ENCODE data around the gene MEP1A.
"Not testable (repeated sequence)": the region's sequence is repeated elsewhere in the genome, so short reads cannot be mapped to it uniquely, and the experiment has no call there.

Gene MEP1A

DNA sequence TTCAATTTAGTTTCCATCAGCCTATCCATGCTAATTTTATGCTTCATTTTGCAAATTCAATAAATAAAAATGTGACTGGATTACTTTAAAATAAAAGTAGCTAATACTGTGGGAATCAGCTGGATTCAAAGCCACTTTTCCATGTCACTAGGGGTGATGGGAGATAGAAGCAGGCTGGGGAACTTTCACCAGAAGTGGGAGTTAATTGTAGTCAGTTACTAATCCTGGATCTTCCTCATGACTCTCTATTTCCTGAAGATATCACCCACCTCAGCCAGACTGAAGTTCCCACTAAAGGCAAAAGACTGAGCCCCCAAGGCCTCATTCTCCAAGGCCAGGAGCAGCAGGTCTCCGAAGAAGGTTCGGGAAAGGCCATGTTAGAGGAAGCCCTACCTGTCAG lies 41.8 kb downstream of the MEP1A start:
- DNase-seq (ENCODE audit: low read depth in 2 of 2), result not testable (repeated sequence)

DNA sequence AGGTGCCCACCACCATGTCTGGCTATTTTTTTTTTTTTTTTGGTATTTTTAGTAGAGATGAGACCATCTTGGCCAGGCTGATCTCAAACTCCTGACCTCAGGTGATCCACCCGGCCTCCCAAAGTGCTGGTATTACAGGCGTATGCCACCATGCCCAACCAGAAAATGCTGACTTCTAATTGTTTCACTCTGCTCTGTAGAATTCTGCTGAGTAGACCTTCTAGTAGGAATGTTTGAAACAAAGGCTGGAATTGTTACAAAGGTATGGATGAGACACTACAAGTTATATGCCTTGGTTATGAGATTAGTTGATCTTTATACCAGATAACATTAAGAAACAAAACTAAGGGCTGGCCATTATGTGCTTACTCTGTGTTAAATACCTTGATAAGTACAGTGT lies 44.8 kb downstream of the MEP1A start:
- no peak for DNase-seq (ENCODE audit: low read depth in 2 of 2)

DNA sequence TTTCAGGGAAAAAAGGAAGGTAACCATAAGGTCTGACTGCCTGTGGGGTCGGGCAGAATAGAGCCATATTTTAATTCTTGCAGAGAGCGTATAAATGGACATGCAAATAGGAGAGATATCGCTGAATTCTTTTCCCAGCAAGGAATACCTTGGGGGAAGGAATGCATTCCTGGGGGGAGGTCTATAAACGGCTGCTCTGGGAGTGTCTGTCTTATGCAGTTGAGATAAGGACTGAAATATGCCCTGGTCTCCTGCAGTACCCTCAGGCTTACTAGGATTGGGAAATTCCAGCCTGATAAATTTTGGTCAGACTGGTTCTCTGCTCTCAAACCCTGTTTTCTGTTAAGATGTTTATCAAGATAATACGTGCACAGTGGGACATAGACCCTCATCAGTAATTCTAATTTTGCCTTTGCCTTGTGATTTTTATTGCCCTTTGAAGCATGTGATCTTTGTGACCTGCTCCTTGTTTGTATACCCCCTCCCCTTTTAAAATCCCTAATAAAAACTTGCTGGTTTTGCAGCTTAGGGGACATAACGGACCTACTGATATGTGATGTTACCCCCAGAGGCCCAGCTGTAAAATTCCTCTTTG lies 49.2 kb downstream of the MEP1A start:
- DNase-seq (ENCODE audit: low read depth in 2 of 2), result not testable (repeated sequence)

DNA sequence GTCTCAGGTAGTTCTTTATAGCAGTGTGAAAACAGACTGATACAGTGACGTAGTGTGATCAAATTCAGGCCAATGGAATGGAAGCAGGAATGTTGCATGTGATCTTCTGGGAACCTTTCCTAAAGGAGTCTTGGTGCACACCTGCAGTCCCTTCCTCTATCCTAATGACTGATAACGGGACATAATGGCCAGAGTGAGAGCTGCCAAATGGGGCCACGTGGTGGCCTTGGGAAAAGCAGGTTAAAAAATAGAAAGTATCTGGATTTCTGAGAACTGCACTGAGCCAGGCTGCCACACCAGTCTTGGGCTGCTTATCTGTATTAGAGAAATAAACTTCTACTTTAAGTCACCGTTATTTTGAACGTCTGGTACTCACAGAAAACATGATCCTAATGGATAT lies 51.9 kb downstream of the MEP1A start:
- DNase-seq (ENCODE audit: low read depth in 2 of 2), result no peak

DNA sequence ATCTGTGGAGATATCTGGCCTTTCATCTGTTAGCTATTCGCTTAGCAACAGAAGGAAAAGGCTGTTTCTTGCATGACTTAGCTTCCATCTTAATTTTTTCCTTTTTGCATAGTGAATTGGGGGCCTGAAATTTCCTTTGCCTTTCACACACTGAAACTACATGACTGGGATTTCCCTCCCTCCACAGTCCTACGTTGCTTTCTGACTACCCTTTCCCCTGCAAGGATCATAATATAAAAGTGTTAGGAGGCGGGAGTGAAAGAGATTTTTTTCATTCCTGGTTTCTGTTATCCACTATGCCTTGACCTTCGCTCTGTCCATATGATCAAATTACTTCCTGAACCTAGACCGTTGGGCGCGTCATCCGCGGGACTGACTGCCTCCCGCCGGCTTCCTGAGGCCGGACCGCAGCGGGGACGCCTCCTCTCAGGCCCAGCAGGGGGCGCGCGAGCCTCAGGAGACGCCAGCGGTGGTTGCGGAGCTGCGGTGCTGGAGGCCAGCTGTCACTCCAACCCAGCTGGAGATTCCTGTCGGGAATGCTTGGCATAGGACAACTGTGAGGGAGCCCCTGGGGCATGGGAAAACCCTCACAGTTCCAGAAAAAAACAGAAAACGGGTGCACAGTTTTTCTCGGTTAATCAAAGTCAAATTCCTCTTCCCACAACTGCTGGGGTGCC lies 55.6 kb downstream of the MEP1A start:
- DNase-seq (ENCODE audit: low read depth in 2 of 2), result peak; percentile 18 to 29

DNA sequence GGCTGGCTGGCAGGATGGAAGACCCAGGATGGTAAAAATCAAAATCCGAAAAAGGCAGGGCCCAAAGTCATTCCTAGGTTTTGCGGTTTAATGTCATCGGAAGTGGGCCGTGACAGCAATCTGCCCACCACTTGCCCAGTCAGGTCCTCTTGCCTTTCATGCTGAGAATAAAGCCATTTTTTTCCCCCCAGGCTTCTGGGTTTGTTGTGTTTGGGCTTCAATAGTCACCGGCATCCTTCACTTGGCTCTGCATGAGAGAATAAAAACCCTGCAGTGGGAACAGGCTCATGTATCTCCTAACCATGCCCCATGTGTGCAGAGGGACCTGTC lies 56.1 kb downstream of the MEP1A start:
- DNase-seq (ENCODE audit: low read depth in 2 of 2), result no peak

DNA sequence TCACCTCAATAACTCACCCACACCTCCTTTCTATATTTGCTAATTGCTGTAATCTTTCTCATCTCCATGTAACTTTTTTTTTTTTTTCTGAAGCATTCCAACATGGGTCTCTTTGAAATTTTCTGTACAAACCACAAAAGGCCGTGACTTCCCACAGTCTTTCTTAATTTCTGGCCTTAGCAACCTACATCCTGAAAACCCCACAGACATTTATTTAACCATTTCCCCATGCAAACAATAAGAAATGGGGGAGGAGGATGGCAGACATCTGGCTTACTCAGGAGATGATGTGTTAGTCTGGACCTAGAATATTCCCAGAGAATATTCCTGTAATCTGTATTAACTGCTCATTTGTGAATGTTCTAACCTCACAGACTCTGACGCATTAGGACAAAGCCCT lies 57.6 kb downstream of the MEP1A start:
- no peak for DNase-seq (ENCODE audit: low read depth in 2 of 2)

DNA sequence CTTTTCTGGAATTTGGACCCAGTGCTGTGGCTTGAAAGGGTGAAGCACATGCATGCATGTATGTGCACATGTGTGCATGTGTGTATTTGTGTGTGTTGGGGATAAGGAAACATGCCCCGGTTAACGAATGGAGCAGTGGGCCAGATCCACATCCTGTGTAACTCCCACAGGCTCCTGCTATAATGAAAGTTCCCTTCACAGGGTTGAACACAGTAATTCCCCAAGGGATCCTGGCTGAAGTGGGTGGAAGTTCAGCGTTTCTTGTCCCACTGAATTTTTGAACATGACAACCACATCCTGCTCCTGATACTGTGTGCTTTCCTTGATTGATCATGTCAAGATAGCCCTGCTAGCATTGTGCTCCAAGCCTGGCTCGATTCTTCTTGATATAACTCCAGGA lies 58.4 kb downstream of the MEP1A start:
- DNase-seq (ENCODE audit: low read depth in 2 of 2), result not testable (repeated sequence)

DNA sequence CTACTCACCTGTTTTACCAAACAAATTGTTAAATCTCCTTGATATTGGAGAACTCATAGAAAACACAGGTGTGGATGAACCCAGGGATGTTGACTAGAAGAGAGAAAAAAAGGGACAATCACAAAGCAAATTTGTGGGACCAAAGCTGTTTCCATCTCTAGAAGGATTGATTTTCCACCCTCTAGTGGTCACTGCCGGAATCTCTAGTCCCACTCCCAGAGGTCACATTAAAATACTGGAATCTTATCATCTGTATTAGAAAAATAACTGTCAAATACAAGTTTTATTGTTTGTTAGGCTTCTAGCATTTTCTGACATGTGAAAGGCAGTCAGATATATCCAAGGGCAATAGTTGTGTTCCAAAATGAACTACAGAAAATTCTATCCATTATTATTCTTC lies 62.8 kb downstream of the MEP1A start:
- not testable (repeated sequence) for DNase-seq (ENCODE audit: low read depth in 2 of 2)

DNA sequence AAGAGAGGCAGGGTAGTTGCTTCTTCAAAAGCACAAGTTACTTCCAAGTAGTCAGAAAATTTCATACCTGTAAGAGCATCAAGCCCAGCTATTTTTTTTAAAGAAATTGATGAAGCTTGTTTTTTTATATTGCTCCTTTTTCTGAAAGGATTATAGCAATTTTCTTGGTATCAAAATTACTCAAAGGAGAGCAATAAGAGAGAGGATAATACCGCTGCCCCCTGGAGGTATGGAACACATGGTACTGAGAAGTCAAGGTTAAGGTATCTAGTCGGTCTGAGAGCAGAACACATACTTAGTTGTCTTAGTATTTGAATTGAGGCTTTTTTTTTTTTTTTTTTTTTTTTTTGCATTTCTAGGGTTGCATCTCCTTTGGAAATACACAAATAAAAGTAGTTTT lies 69.2 kb downstream of the MEP1A start:
- DNase-seq (ENCODE audit: low read depth in 2 of 2), result no peak

DNA sequence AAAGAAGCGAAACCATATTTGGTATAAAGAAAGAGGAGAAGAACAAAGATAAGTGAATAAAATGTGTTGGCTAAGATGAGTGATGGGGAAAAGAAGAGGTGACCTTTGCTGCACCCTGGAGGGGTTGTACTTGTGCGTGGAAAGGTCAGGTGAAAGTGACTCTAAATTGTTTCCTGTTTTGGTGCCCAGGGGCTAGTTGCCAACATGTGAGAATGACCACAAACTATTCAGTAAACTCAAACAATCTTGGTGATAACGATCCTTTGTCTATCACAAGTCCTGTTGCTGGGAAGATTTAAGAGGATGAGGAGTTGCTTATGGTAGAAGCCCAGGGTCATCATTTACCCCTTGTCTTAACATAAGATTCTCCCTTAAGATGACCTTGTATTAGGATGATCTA lies 70.6 kb downstream of the MEP1A start:
- DNase-seq (ENCODE audit: low read depth in 2 of 2), result no peak

DNA sequence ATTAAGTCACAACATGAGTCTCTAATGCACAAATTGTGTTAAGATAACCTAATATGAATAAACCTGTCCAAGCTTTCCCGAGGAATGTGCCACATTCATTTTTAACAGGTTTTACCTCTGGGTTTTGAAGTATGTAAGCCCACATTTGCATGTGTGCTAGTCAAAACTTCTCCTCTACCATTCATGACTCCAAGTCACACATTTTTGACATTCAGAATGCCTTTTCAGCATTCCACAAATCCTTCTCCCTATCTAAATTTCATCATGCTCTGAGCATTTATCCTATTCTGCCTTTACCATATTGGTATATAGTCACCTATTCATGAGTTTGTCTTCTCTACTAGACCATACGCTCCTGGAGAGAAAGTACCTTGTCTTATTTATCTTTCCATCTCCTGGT lies 72.0 kb downstream of the MEP1A start:
- DNase-seq (ENCODE audit: low read depth in 2 of 2), result no peak

DNA sequence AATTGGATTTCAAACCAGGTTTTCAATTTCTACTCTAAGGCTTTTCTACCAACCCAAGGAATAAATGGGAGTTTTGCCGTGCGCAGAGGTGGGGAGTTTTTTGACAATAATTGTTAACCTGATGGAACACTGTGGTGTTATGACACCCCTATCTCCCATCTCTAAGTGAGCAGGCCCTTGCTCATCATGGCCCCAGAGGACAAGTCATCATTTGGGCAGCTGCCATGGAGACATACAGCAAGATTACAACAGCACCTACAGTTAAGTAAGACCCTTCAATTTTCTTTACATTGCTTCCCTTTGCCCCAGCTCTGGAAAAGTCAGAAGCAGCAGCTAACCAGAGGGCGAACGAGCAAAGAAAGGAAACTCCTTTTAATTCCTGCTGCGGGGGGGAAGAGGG lies 74.2 kb downstream of the MEP1A start:
- no peak for DNase-seq (ENCODE audit: low read depth in 2 of 2)

DNA sequence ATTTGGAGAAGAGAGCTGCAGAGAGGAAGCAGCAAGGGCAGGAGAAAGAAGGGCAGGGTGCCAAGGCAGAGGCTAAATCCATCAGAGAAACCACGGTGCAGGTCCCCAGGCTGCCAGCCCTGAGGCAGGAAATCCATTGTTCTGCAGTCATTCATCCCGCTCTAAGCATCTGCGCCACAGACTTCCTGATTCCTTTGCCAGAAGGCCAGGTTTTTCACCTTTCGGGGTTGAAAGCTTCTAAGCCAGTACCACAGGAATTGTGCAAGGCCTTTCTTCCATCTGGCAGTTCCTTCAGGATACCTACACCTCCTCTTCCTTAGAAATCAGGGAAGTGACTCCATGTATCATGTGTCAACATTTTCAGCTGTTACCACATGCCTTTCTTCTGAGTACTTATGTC lies 82.9 kb downstream of the MEP1A start:
- no peak for DNase-seq (ENCODE audit: low read depth in 2 of 2)

DNA sequence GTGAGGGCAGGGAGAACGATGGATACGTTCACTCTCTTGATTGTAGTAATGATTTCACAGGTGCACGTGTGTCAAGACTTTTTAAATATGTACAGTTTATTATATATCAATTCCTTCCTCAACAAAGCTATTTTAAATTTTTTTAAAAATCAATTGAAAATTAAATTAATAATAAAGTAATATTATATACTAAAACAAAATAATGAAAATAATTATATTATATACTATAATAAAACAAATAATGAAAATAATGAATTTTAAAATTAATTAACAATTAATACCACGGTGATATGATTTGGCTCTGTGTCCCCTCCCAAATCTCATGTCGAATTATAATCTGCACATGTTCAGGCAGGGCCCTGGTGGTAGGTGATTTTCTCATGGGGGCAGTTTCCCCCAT lies 85.8 kb downstream of the MEP1A start:
- DNase-seq (ENCODE audit: low read depth in 2 of 2), result no peak

DNA sequence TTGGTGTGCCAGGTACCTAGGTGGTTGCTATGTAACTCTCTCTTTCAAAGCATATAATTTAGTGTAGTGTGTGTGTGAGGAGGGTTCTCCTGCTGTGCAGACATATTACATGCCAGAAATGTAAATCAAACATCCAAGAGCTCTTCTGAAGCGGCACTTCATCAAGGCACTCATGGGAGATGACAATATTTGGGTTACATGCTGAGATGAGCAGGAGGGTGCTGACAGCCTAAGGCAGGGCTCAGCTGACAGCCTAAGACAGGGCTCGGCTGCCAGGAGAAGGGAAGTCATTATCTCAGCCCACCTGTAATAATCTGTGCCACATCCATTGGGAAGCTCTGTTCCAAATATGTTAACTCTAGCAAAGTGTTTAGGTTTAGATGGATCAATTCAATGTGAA lies 89.5 kb downstream of the MEP1A start:
- no peak for DNase-seq (ENCODE audit: low read depth in 2 of 2)

DNA sequence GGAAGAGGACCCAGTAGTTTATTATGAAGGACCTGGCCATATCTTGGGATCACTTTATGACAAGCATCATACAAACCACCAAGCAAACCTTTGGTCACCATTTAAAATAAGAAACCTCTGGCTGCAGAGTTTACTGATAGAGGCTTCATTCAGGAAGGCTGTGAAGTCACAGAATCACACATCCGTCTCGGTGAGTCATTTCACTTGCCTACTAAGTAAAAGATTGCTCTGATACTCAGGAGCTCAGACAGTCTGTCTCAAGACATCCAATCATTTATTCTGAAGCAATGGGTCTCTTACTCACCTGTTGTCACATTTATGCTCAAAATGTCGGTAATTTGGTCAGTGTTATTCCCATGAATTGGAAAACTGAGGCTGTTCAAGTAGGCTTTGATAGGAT lies 94.8 kb downstream of the MEP1A start:
- no peak for DNase-seq (ENCODE audit: low read depth in 2 of 2)

DNA sequence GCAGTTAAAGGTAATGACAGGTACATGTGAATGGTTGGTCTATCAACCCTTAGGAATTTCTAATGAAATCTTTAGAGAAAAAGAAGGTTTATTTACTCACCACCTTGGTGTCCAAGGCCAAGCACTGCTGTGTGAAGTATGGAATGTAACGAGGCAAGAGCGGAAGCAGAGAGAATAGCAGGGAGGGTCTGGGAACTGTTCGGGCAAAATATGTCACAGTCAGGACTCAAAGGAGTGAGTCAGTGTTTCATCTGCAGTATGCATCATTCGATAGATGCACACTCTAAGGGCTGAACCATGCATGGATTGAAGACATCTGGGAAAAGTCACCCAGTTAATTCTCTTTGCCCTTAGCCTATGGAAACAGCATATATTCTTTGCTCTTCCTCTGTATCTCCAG lies 95.4 kb downstream of the MEP1A start:
- no peak for DNase-seq (ENCODE audit: low read depth in 2 of 2)

Measured in stimulated activated CD8-positive, alpha-beta memory T cell treated with anti-CD3 and anti-CD28 coated beads, Interleukin-7, amount 100 ng/mL, for 1 hour (primary cell).